Thymus (tissue), 14 donors: ENCODE results near the gene ARHGEF26. TPM values are rescaled to one million over a fixed set of nuclear protein-coding genes. Genes with fewer than 3 reads are reported as not detected.
"Not testable (repeated sequence)": the region's sequence is repeated elsewhere in the genome, so short reads cannot be mapped to it uniquely, and the experiment has no call there.

Experiments
- DNase-seq, 9 donors: peaks; one replicate each; pipeline ENCODE4 v3.0.0-alpha.2; 2013; ENCODE audit warnings: low spot score in 9 of 9, low read depth in 6 of 9, missing footprints in 1 of 9
- H3K27ac ChIP-seq, 2 donors: one replicate each; pipeline ENCODE4 v1.5.1; 2013; ENCODE audit warnings: control low read depth in 1 of 2, low read depth in 1 of 2, low read length in 1 of 2, mild to moderate bottlenecking in 1 of 2, moderate library complexity in 1 of 2
- H3K27me3 ChIP-seq, 2 donors: one replicate each; pipeline ENCODE4 v1.5.1; 2013; ENCODE audit warnings: low read length in 1 of 2; ENCODE audit not compliant: control insufficient read depth in 2 of 2, insufficient read depth in 1 of 2
- H3K36me3 ChIP-seq, 2 donors: one replicate each; pipeline ENCODE4 v1.5.1; 2013; ENCODE audit warnings: low read length in 1 of 2, mild to moderate bottlenecking in 1 of 2, moderate library complexity in 1 of 2; ENCODE audit not compliant: control insufficient read depth in 2 of 2, insufficient read depth in 2 of 2
- H3K4me1 ChIP-seq, 2 donors: one replicate each; pipeline ENCODE4 v1.5.1; 2013; ENCODE audit warnings: low read length in 2 of 2; ENCODE audit not compliant: control insufficient read depth in 2 of 2, insufficient read depth in 2 of 2
- H3K4me3 ChIP-seq, 2 donors: one replicate each; pipeline ENCODE4 v1.5.1; 2013; ENCODE audit warnings: low read length in 2 of 2, control low read depth in 1 of 2, mild to moderate bottlenecking in 1 of 2
- H3K9me3 ChIP-seq, 2 donors: one replicate each; pipeline ENCODE4 v1.5.1; 2013; ENCODE audit warnings: low read length in 1 of 2, mild to moderate bottlenecking in 1 of 2; ENCODE audit not compliant: control insufficient read depth in 2 of 2, insufficient read depth in 1 of 2
- WGBS: extraction: QIAGEN DNeasy Blood & Tissue Kit; methylation state at CpG from one replicate; pipeline ENCODE4 v1.1.7; 2013; 5-methylcytosine and 5-hydroxymethylcytosine counted together
- long read RNA-seq, 10 donors: transcript quantifications; one replicate each; lab custom pipeline, GENCODE V29; 2026
- polyA plus RNA-seq: library from polyadenylated mRNA; stranded (reverse); fragments of 200-250 nt; gene quantifications from one replicate; pipeline ENCODE4 v1.2.3, GENCODE V29; 2013
- total RNA-seq: library from RNA; stranded (reverse); fragments of 120-200 nt; gene quantifications from one replicate; pipeline ENCODE4 v1.2.4, GENCODE V29; 2013
- donor health status: healthy.

ARHGEF26 gene, protein sequence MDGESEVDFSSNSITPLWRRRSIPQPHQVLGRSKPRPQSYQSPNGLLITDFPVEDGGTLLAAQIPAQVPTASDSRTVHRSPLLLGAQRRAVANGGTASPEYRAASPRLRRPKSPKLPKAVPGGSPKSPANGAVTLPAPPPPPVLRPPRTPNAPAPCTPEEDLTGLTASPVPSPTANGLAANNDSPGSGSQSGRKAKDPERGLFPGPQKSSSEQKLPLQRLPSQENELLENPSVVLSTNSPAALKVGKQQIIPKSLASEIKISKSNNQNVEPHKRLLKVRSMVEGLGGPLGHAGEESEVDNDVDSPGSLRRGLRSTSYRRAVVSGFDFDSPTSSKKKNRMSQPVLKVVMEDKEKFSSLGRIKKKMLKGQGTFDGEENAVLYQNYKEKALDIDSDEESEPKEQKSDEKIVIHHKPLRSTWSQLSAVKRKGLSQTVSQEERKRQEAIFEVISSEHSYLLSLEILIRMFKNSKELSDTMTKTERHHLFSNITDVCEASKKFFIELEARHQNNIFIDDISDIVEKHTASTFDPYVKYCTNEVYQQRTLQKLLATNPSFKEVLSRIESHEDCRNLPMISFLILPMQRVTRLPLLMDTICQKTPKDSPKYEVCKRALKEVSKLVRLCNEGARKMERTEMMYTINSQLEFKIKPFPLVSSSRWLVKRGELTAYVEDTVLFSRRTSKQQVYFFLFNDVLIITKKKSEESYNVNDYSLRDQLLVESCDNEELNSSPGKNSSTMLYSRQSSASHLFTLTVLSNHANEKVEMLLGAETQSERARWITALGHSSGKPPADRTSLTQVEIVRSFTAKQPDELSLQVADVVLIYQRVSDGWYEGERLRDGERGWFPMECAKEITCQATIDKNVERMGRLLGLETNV
- total RNA-seq (1.3 TPM), polyA plus RNA-seq (3.5 TPM)
- long read RNA-seq, donor 1: 0 reads
- long read RNA-seq, donor 2: 0 reads
- long read RNA-seq, donor 3, partial matches to known transcripts: 5 of 5 reads
- long read RNA-seq, donor 3, other reads (novel, unspliced or antisense): 0 of 5 reads
- long read RNA-seq, donor 4: 0 reads
- long read RNA-seq, donor 5: 0 reads
- long read RNA-seq, donor 6: 0 reads
- long read RNA-seq, donor 7: 0 reads
- long read RNA-seq, donor 8: 0 reads
- long read RNA-seq, donor 9: 0 reads
- long read RNA-seq, donor 10: 0 reads

DNA sequence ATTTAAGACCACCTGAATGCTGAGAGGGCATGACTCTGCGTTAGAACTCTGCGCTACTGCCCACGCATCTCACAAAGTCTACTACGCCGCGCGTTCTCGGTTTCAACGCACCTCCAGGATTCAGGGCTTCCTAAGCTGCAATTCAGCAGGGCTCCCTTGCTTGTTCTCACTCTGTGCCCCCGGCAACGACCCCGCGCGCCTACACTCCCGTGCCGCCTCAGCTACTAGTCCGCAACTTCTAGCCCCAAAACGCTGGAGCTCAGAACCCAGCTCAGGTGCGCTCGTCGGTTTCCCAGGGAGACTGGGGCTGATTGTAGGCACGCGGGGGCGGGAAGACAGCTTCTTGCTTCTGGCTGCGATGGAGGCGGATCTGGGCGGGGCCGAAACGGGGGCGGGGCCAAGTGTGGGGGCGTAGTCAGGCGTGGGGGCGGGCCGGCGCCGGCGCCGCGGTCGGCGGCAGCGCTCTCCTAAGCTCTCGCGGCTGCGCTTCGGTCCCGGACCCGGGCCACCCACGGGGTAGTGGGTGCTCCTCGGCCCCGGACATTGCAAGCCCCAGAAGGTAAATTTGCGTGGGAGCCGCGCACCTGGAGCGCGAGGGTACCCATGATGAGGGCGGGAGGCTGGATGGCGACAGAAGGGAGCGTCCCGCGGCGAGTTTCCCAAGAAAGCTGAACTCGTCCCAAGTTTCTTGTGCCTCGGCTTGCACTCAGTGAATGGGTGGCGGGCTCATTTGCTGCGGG is at the start of gene ARHGEF26:
TSS of gene ARHGEF26 (plus strand) at position 430 of the 740 bp plus-strand sequence. CDS start 603 bp downstream, outside the sequence.
- under 1% methylated on average over 66 of the region's 66 CpGs for WGBS
- H3K27ac ChIP-seq: peak within 1 kb of the TSS in 1 of 2 donors; percentile 52

DNA sequence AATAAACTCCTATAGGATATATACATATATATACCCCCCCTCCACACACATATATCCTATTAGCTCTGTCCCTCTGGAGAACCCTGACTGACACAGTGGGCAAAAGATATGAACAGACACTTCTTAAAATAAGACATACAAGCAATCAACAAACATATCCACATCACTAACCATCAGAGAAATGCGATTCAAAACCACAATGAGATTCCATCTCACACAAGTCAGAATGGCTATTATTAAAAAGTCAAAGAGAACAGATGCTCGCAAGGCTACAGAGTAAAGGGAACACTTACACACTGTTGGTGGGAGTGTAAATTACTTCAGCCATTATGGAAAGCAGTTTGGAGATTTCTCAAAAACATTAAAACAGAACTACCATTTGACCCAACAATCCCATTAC is 46.2 kb upstream of the ARHGEF26 start:
- H3K9me3 ChIP-seq: no peaks in the 10 kb centered on the region
- no peaks in the 10 kb centered on the region for H3K4me1 ChIP-seq
- no peak overlapping the region for H3K4me3 ChIP-seq
- H3K27me3 ChIP-seq: no peaks in the 10 kb centered on the region
- WGBS: 96% methylated on average over 2 of the region's 2 CpGs
- no peak for DNase-seq
- H3K36me3 ChIP-seq: no peaks in the 10 kb centered on the region
- H3K27ac ChIP-seq: no peak overlapping the region

More for the DNA sequence above, at the start of gene ARHGEF26:
- peaks cover 0 to 5% of the 10 kb centered on the region in 2 donors for H3K9me3 ChIP-seq
- H3K4me1 ChIP-seq: peaks cover 5 to 23% of the 10 kb centered on the region in 2 donors
- H3K4me3 ChIP-seq: peak within 1 kb of the TSS; percentile 55 to 60
- peaks cover 33 to 46% of the 10 kb centered on the region in 2 donors for H3K27me3 ChIP-seq
- no peaks in the 10 kb centered on the region for H3K36me3 ChIP-seq
- peak; percentile 36 to 89 (median 76) for DNase-seq

DNA sequence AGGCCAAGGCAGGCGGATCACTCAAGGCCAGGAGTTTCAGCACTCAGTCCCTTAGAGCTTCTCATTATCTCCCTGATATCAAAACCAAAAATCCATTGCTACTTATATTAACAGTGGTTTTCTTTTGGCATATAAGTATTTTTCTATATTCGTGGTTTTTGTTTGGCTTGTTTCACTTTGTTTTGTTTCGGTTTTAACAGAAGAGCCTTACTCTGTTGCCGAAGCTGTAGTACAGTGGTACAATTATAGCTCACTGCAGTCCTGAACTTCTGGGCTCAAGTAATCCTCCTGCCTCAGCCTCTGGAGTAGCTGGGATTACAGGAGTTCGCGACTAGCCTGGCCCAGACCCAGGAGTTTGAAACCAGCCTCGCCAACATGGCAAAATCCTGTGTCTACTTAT is 42.5 kb upstream of the ARHGEF26 start:
- no peaks in the 10 kb centered on the region for H3K36me3 ChIP-seq
- no peaks in the 10 kb centered on the region for H3K27me3 ChIP-seq
- 79% methylated on average over 7 of the region's 7 CpGs for WGBS
- no peak overlapping the region for H3K4me3 ChIP-seq
- no peaks in the 10 kb centered on the region for H3K9me3 ChIP-seq
- no peak overlapping the region for H3K27ac ChIP-seq
- H3K4me1 ChIP-seq: no peaks in the 10 kb centered on the region
- no peak for DNase-seq

DNA sequence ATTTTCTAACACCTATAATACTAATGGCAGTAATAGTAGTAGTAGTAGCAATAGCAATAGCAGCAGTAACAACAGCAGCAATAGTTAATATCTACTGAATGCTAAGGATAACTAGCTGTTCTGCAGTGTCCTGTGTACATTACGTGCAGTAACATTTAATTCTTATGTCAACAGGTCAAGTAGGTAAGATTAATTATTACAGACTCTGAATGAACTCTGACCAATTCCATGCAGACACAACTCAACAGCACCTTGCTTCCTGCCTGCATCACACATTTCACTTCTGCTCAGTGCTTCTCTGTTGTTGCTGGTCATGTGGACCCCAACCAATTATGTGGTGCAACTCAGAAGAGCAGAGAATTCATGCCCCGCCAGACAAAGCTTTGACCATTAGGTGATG is 39.9 kb upstream of the ARHGEF26 start:
- 96% methylated on average over 2 of the region's 2 CpGs for WGBS
- Histone ChIP-seq H3K27ac (no peak overlapping the region), H3K4me1 (no peaks in the 10 kb centered on the region), H3K27me3 (no peaks in the 10 kb centered on the region), H3K36me3 (no peaks in the 10 kb centered on the region), H3K4me3 (no peak overlapping the region), H3K9me3 (no peaks in the 10 kb centered on the region)
- DNase-seq: no peak

DNA sequence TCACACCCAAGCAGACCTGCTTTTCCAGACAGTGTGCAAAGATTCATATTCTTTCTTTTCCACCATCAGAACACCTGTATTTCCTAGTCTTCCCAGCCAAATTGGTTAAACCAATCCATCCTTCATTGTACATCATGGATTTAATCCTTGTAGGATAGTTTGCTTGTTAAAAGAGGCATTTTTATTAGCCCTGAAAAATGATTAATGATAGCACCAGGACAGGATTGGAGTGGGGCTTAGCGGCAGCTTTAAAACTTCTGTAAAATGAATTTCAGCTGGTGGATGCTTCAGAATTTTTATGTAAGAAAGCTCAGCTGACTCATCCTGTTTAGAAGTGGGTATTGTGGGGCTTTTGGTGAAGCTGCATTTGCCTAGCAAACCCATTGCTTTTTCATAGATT is 36.1 kb upstream of the ARHGEF26 start:
- 94% methylated on average over 1 of the region's 1 CpG for WGBS
- H3K27me3 ChIP-seq: no peaks in the 10 kb centered on the region
- DNase-seq: no peak
- no peaks in the 10 kb centered on the region for H3K36me3 ChIP-seq
- no peaks in the 10 kb centered on the region for H3K4me1 ChIP-seq
- no peak overlapping the region for H3K27ac ChIP-seq
- H3K9me3 ChIP-seq: peaks cover 0 to 6% of the 10 kb centered on the region in 2 donors
- no peak overlapping the region for H3K4me3 ChIP-seq

DNA sequence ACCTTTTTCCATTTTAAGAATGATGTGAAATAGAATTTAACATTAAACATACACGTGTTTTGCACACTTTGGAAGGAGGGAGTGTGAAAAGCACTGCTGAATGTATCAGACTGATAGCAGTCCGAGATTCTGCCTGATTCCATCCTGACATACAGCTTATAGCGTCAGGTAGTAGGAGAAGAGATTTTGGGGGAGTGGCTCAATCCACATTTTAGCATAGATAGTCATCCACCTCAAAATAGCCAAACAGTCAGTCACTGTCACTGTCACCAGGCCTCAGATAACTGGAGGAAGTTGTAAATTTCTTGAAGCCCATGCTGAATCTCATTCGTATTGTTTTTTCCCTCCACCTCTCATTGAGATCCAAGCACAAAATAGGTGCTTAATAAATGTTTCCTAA is 35.4 kb upstream of the ARHGEF26 start:
- Histone ChIP-seq H3K36me3 (no peaks in the 10 kb centered on the region), H3K4me3 (no peak overlapping the region), H3K4me1 (no peaks in the 10 kb centered on the region), H3K27ac (no peak overlapping the region), H3K9me3 (peaks cover 0 to 6% of the 10 kb centered on the region in 2 donors), H3K27me3 (no peaks in the 10 kb centered on the region)
- 95% methylated on average over 4 of the region's 4 CpGs for WGBS
- DNase-seq: no peak

DNA sequence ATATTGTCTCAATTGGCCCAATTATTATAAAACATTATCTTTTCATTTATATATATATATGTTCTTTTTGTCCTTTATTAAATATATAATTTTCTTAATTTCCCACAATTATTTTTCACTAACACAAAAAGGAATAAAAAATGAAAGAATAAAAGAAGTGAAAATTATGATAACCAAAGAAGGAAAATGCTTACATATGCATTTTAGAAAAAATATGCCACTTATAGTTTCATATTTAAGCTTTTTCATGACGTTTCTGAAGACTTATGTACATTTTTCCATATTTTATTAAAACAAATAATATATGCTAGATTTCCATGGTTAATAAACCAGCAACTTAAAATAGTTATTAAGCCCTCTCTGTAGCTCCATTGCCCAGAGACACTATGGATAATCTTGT is 34.9 kb upstream of the ARHGEF26 start:
- Histone ChIP-seq H3K9me3 (peaks cover 0 to 6% of the 10 kb centered on the region in 2 donors), H3K27ac (no peak overlapping the region), H3K4me3 (no peak overlapping the region), H3K4me1 (no peaks in the 10 kb centered on the region), H3K27me3 (no peaks in the 10 kb centered on the region), H3K36me3 (no peaks in the 10 kb centered on the region)
- no peak for DNase-seq
- 84% methylated on average over 1 of the region's 1 CpG for WGBS

DNA sequence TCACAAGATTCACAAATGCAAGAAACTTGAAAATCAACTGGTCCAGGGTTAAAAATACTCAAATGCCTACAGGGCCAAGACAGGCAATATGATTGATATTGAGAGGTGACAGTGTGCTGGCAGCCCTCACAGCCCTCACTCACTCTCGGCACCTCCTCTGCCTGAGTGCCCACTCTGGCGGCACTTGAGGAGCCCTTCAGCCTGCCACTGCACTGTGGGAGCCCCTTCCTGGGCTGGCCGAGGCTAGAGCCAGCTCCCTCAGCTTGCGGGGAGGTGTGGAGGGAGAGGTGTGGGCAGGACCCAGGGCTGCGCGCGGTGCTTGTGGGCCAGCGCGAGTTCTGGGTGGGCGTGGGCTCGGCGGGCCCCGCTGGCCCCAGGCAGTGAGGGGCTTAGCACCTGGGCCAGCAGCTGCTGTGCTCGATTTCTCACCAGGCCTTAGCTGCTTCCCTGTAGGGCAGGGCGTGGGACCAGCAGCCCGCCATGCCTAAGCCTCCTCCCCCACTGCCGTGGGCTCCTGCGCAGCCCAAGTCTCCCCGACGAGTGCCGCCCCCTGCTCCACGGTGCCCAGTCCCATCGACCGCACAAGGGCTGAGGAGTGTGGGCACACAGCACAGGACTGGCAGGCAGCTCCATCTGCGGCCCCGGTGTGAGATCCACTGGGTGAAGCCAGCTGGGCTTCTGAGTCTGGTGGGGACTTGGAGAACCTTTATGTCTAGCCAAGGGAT is 33.3 kb upstream of the ARHGEF26 start:
- H3K4me3 ChIP-seq, H3K9me3 ChIP-seq, DNase-seq, H3K27ac ChIP-seq, H3K27me3 ChIP-seq, H3K4me1 ChIP-seq, H3K36me3 ChIP-seq: not testable (repeated sequence)
- WGBS: 98% methylated on average over 26 of the region's 26 CpGs
